LNCaP clone FGC (cell line): ENCODE measurements around the gene CT47C1.
A peak's percentile ranks its signal among the peaks of the same experiment; 100 is the strongest.

ENCODE experiments used
- DNase-seq: peaks from one replicate; pipeline ENCODE4 v3.0.0-alpha.2; 2011; ENCODE audit warnings: low read depth
- H3K4me3 ChIP-seq: 2 replicates; pipeline ENCODE4 v1.5.1; 2011; ENCODE audit warnings: mild to moderate bottlenecking, low read depth, low read length, control low read depth
- TF ChIP-seq, protein P1 (sequence below): IDR thresholded peaks from 2 replicates; pipeline ENCODE4 v1.5.1; 2012; ENCODE audit warnings: mild to moderate bottlenecking; ENCODE audit not compliant: control insufficient read depth, insufficient read depth; ENCODE audit errors: extremely low read depth

The CT47C1 gene

DNA sequence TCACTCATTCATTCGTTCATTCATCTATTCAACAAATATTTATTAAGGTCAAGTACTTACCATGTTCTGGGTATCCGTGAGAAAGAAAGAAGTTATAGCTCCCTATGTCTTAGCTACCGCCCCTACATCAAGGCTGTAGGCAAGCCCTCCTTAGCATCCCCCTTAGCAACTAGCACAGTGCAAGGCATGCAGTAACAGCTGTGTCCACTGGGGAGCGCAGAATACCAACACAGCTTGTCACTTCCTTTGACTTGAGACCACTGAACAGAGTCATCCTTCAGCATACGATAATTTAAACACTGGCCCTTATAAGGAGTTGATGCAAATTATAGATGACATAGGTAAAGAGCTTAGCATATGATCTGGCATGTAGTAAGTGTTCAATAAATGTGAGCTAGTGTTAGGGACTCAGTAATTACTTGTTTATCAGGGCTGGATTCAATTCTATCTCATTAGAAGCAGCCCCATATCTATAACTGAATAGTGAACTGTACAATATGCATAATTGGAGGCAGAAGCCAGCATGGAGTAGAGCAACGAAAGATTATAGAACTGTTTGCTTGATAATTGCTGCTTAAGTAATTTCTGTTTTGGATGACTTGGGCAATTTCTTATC lies 46.1 kb downstream of the CT47C1 start:
- TF ChIP-seq, protein P1, sequence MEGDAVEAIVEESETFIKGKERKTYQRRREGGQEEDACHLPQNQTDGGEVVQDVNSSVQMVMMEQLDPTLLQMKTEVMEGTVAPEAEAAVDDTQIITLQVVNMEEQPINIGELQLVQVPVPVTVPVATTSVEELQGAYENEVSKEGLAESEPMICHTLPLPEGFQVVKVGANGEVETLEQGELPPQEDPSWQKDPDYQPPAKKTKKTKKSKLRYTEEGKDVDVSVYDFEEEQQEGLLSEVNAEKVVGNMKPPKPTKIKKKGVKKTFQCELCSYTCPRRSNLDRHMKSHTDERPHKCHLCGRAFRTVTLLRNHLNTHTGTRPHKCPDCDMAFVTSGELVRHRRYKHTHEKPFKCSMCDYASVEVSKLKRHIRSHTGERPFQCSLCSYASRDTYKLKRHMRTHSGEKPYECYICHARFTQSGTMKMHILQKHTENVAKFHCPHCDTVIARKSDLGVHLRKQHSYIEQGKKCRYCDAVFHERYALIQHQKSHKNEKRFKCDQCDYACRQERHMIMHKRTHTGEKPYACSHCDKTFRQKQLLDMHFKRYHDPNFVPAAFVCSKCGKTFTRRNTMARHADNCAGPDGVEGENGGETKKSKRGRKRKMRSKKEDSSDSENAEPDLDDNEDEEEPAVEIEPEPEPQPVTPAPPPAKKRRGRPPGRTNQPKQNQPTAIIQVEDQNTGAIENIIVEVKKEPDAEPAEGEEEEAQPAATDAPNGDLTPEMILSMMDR = peak; percentile 69
- no peak overlapping the region for H3K4me3 ChIP-seq
- no peak for DNase-seq

DNA sequence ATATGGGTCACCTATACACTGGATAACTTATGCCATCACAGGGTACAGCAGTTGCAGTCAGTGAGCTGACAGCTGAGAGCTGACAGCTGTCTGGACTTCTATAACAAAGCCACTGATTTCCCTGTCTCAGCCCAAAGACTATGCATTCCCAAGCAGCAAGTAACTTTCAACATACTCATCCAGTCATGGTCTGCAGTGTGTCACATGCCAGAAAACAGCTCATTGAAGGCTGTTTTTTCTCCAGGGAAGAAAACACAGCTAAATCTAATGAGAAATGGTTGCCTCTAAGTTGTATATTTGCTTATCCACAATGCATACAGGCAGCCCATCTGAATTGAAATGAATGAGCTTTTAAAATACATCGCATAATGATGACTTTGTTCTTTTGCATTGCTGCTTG lies 48.5 kb downstream of the CT47C1 start:
- no peak overlapping the region for H3K4me3 ChIP-seq
- TF ChIP-seq, protein P1 = no peak
- DNase-seq = no peak
